GM21576 (cell line): Measurements from ENCODE around the gene ZNF710.

Experiments
- ATAC-seq: cut with Tn5 transposase; IDR thresholded peaks from one replicate; pipeline ENCODE4 v1.9.1; 2021; ENCODE audit warnings: mild to moderate bottlenecking, moderate library complexity; ENCODE audit not compliant: unreplicated experiment

Gene ZNF710

DNA sequence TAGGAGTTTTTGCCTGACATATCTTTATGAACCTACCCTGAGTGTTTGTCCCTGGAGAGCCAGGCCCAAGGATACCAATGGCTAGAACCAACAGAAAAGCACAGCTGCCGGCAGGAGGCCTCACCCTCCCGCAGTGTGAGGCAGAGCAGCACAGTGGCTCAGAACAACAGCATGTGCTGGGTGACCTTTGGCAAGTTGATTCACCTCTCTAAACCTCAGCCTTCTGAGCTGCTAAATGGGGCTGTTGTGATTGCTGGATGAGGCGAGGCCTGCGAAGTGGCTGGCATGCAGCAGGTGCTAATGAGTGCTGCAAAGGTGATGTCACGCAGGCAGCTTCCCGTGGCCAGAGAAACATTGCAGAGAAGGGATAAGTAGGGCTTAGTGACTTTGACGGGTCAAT, 77.8 kb downstream of the ZNF710 start:
- no peak for ATAC-seq

DNA sequence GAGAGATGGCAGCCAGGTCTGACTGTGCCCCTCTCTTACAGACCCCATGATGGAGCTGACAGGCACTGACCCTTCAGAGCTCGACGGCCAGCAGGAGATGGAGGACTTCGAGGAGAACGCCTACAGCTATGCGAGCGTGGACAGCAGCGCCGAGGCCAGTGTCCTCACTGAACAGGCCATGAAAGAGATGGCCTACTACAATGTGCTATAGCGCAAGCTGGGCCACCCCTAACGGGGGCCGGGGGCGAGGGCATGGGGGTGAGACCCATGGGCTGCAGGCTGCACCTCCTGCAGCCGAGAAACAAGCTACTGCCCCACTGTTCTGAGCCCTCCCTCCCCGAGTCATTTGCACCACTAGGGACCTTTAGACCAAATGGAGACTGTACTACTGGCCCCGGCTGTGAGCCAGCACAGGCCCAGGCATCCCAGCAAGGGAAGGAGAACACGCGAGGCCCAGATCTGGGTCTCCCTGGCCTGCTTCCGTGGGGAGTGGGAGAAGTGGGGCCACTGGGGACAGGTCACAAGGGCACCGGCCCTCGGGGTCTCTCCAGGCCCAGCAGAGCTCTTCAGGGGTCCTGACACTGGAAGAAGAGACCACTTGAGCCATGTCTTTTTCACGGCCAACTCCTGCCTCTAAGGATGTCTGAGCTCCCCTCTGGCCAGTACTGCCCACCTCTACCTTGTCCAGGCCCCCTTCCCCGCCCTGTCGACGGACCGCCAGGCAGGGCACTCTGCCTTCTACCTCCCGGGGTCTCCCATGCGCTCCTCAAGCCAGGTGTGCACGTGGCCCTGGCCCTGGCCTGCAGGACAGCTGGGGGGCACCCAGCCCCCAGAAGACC, 78.7 kb downstream of the ZNF710 start:
- no peak for ATAC-seq

DNA sequence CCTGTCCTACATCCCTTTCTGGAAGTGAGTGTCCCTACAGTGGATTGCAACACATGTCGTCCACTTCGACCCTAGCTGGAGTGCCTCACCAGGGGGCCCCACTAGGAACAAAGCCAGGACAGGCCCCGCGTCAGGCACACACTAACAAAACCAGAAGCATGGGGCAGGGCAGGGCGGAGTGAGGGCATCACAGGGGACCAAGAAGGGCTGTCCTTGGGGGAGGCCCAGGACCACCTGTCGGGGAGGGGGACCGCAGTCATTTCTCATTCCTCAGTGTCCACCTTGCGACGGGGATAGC, 79.3 kb downstream of the ZNF710 start:
- ATAC-seq: no peak

DNA sequence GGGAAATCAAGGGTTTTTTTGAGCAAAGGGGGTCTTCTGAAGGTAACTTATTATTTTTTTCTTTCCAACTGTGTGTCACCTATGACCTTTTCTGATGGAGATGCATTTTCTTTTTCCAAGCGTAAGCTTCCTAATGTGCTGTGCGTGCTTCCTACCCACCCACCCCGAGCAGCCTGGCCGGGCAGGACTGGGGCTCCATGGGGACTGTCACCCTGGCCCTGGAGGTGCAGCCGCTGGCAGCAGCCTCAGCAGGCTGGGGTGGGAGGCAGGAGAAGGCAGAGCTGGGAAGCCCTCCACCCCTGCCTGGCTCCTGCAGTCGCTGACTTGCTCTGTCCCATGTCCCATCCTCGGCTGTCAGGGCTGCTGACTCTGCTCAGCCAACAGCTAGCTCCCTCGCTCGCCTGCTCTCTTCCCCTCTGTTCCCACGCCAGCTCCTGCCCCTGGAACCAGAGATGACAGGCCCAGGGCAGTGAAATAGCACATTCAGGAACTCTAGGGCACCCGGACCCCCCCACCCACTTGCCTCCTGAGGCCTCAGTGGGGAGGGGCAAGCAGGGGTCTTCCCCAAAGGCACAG, 79.8 kb downstream of the ZNF710 start:
- no peak for ATAC-seq

DNA sequence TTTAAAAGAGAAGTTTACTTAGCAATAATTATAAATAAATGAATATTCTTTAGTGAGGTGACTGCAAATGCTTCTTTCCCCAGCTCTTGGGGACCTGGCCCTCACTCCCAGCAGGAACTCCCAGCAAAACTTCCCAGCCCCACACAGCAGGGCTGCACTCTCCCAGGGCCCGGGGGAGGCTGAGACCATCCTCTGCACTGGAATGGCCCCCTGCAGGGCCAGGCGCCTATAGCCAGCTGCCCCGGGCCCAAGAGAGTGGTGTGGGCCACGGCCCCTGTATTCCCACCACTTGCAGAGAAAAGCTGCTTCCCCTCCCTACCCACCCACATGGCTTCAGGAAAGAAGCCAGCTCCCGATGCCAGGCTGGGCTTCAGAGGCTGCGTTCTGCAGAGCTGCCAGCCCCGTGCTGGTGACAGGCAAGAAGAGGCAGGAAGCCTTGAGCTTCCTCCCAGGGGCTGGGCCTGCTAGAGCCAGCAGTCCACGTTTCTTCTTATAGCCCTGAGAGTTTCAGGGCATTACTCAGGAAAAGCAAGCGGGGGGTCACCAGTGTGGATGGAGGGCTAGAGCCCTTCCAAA, 81.1 kb downstream of the ZNF710 start:
- no peak for ATAC-seq

DNA sequence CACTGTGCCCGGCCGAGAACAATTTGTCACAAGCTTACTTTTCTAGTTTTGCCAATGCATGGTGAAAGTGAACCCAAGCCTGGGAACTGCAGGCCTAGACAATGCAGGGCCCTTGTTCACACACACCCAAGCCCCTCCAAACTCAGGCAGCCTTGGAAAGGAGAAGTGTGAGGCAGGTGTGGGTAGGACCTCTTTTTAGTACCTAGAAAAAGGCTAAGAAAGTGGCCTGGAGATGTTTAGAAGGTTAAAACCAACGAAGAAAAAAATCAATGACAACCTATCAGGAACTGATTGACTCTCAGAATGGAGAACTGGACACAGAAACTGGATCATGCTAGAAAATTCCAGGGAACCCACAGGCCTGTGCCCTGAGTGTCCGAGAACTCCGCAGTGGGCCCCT, 82.3 kb downstream of the ZNF710 start:
- no peak for ATAC-seq

DNA sequence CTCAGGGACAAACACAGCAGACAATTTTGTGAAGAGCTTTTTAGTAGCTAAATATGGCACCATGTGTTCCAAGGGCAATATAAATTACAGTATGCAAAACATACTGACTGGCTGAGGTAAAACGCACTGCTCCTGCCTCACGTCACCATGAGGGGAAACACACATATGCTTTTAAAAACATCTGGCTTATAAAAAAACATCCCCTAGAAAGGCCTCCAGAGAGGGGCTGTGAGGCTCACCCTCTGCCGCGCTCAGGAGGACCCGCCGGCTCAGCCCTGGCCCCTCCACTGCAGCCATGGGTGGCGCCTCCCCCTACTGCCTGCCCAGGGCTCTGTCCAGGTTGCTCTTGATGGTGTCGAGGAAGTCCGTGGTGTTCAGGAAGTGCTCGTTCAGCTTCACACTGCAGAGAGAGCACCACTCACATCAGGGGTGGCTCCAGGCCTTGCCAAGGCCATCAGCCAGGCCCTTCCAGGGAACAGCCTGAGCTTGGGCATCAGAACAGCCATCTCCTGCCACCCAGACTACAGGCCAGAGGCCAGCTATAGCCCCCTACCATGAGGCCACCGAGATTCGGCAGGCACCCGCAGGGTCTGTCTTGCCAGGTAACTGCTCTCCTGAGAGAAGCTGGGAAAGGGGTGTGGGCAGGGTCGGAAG, 83.0 kb downstream of the ZNF710 start:
- no peak for ATAC-seq

DNA sequence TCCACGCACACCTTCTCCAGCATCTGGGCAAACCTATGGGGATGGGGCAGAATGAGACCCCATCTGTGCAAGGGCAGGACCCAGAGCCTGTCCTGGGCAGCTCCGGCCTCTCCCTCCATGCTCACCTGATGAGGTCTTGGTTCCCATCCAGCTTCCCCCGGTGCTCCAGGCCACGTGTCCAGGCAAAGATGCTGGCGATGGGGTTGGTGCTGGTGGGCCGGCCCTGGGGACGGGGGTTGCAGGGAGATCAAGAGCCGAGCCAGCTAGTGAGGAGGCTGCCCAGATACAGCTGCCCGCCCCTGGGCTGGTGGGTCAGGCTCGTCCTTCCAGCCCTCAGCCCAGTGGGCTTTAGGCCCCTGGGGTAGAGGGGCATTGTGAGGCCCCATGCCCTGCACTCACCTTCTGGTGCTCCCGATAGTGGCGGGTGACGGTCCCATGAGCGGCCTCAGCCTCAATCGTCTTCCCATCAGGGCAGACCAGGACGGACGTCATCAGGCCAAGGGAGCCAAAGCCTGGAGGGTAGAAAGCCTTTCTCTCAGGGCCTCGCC, 83.8 kb downstream of the ZNF710 start:
- ATAC-seq: no peak

DNA sequence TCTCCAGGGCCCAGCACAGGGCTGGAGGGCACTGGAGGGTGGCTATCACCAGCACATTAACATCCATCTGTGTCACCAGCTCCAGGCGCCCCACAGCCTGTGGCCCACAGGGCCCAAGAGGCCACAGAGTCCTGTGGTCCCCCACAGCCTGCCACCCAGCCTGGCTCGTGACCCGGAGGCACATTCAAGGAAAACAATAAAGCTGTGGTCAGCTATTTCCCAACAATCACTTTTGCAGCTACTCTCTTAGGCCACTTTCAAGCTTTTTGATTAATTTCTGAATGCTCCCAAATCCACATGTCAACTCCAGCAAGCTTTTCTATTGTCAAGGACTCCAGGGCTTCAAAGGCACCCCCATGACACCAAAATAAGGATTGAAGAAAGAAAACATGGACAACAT, 84.4 kb downstream of the ZNF710 start:
- ATAC-seq: no peak

DNA sequence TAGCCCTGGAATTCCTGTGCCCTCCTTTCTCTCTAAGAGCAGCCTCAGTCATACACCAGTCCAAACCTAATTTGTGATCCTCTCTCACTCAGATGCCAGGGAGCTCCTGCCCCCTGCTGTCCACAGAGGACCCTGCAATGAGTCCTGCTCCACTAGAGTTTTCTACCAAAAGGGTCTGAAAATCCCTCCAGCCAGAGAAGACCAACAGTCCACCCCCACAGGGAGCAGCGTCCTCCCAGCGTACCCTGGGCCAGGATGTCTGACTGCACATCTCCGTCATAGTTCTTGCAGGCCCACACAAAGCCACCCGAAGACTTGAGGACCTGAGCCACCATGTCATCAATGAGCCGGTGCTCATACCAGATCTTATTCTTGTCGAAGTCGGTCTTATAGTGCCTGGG, 85.7 kb downstream of the ZNF710 start:
- no peak for ATAC-seq

DNA sequence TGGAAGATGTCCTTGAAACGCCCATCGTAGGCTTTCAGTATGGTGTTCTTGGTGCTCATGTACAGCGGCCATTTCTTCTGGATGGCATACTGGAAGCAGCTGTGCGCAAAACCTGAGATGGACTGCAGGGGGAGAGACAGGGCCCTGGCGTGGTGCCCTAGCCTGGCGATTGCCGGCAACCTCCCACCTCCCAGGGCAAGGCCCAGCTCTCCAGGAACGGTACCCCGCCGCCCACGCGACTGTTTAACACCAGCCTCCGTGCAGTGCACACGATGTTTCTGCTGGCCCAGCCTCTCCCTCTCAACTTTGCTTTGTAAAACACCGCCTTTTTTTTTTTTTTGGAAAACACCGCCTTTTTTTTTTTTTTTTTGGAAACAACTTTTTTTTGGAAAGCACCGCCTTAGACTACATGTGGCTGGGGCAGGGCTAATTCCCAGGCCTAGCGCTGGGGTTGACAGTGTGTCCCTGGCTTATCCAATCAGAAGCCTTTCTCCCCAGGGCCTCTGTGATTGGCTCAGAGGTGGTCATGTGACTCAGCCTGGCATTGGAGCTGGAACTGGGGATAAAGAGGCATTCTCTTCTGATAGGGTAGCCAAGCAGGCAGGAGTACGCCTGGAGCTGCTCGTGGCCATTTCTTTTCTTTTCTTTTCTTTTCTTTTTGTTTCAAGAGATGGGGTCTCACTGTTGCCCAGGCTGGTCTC, 86.5 kb downstream of the ZNF710 start:
- ATAC-seq: no peak

DNA sequence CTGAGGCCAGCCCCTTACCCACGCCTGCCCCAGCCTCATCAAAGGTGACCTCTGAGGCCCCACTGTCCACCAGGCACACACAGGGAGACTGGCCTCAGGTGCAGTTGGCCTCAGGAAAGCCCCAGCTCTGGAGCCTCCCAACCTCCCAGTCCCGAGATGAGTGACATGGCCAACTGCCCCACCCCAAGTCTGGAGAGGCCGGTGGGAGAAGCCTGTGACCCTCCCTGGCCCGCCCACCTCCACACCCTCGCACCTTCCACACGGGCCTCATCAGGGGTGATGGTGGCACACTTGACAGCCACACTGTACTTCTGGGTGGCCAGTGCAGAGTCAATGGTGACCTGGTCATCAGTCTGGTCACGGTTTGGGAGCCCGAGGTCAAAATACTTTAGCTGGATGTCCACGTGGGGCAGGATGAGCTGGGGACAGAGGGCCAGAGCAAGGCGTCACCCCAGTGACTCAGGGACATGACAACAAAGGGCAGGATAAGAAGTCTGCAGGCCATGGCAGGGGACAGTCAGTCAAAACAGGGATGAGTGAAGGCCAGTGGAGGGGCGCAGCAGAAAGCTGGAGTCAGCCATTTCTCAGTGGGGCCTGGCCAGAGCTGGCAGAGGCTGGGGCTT, 89.2 kb downstream of the ZNF710 start:
- ATAC-seq: no peak

DNA sequence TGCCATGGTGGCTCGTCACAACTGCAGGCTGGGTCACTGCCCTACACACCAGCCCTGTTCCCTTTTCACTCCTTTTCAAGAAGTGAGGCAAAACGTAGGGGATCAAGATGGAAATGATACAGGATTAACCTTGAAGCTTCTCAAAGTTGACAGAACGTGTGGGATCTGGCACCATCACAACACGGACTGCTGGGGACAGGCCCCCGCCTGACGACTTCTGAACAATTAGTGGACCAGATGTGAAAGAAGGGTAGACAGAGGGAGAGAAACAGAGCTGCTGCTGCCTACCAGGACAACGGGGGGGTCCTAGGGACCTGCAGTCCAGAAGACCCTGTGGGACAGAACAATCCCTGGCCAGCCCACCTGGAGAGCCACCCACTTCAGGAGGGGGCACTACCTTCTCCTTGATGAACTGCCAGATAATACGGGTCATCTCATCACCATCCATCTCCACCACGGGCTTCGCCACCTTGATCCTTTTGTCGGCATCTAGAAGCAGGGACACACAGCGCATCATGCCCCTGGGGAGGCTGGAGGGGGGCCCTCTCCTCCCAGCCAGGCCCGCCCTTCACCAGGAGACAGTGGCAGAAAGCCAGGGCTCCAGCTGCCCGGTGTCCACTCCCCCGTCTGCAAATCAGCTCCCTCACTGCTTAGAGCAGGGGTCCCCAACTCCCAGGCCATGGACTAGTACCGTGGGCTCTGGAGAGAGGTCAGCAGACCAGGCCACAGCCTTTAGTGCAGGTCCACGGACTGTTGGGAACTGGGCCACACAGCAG, 90.2 kb downstream of the ZNF710 start:
- no peak for ATAC-seq

DNA sequence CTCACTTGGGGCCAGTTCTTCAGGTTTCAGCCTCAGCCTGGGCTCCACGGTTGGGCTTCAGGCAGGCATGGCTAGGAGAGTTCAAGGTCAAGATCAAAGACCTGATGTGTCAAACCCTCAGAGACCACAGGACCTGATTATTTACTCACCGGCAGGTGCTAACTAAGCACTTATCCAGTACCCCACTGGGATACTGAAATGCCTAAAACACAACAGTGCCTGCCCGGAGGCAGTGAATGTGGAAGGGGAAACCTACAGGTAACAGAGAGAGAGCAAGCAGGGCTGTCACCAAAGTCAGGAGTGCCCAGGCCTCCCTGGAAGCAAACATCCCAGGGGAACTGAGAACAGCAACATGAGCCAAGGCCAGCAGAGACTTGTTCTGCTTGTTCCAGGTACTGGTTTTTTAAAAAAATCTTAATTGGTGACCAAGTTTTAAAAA, 94.4 kb downstream of the ZNF710 start:
- ATAC-seq: no peak

DNA sequence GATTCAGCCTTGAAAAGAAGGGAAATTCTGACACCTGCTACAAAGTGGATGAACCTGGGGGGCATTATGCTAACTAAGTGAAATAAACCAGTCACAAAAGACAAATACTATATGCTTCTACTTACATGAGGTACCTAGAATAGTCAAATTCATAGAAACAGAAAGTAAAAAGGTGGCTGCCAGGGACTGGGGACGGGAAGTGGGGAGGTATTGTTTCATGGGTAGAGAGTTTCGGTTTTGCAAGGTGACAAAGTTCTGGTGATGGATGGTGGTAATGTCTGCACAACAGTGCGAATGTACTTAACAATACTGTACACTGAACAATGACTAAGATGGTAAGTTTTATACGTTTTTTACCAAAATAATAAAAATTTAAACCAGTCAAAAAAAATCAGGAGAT, 96.4 kb downstream of the ZNF710 start:
- ATAC-seq: peak; percentile 46

DNA sequence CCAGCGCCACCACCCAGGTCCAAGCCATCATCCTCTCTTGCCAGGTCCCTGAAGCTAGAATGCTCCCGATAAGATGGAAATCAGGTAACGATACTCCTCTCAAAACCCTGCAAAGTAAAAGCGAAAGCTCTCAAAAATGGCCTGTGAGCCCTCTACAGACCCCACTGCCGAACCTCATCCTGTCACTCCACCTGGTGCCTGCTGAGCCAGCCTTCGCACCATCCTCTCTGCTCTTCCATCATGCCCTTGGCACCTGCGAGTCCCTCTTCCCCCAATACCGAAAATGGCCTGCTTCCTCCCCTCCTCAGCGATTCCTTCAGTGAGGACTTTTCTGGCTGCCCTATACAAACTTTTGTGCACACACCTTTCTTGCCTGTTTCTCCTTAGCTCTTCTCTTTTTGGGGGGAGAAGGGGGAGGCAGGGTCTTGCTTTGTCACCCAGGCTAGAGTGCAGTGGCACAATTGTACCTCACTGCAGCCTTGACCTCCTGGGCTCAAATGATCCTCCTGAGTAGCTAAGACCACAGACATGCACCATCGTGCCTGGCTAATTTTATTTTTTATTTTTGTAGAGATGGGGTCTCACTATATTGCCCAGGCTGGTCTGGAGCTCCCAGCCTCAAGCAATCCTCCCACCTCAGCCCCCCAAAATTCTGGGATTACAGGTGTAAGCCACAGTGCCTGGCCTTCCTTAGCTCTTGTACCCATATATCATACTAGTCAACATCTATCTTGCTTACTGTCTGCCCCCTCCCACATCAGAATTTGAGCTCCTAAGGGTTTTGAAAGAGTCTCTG, 98.1 kb downstream of the ZNF710 start:
- ATAC-seq: no peak

DNA sequence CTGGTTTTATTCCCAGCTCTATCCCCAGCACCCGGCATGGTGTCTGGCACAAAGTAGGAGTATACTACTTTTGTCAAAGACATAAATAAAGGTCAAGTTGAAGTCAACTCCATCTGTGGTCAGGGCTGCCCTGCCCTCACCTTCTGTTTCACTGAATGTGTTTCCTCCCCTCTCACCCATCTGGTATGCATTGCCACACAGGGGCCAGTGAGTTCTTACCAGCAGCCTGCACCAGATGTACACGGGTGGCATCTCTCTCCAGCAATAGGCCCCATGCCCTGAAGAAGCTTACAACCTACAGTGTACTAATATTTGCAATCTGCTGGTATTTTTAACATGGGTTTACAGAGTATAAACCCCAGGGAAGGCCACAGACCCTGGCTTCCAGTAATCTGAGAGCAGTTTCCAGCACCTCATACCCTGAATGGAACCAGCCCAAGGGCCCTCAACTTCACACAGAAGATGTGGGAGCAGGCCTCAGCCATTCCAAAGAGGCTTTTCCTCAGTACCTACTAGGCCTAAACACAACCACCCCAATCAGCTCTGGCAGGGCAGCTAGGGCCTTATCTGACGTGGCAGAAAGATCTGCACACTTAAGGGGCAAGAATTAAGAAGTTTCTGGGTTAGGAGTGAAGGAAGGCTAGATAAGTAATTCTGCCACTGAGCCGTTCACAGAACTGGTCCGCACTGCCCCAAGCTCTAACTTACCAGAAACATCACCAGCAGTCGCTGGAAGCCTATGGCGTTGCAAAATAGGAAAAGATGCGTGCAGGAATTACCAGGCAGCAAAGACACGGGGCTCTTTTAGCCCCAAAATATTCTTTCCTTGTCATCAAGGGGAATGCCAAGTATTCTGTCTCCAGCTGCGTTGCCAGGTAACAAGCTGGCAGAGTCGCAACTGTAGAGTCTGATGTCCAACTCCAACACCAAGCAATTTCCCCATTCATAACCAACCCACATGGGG, 99.0 kb downstream of the ZNF710 start:
- ATAC-seq: no peak
